ENCODE measurements around the gene UGT8.
"Not testable (repeated sequence)": the region's sequence is repeated elsewhere in the genome, so short reads cannot be mapped to it uniquely, and the experiment has no call there.

The UGT8 gene

DNA sequence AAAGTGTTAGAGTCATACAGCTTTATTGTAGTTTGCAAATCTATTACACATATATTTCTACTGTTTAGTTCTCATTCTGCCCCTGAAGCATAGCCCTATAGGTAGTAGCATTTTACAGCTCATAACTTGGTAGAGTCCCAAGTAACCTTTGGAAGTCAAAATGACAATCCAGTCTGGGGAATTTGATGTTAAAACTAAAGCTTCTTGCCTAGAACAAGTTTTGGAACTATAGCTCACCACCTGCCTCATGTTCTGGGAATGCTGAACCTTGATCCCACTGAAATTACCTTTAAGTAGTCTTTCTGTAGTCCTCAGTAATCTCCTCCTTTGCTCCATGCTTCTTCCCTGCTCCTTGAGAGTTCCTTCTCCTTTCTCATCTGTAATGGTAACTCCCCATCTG, 8.4 kb downstream of the UGT8 start:
- no peak overlapping the region for H3K27ac ChIP-seq (ENCODE audit: low read depth, low read length)
- H3K4me3 ChIP-seq (ENCODE audit: low read depth, low read length): no peak overlapping the region
- no peaks in the 10 kb centered on the region for H3K27me3 ChIP-seq (ENCODE audit: control insufficient read depth, insufficient read depth, low read length)
- no peaks in the 10 kb centered on the region for H3K36me3 ChIP-seq (ENCODE audit: control insufficient read depth, insufficient read depth, low read length)
- peaks cover 7% of the 10 kb centered on the region; the same call in 1 of the 2 replicates for H3K4me1 ChIP-seq (ENCODE audit: control insufficient read depth, insufficient read depth, low read length)
- no peak overlapping the region for H3K9ac ChIP-seq (ENCODE audit: low read length)
- no peaks in the 10 kb centered on the region for H3K9me3 ChIP-seq (ENCODE audit: control insufficient read depth, insufficient read depth, low read depth, low read length)

DNA sequence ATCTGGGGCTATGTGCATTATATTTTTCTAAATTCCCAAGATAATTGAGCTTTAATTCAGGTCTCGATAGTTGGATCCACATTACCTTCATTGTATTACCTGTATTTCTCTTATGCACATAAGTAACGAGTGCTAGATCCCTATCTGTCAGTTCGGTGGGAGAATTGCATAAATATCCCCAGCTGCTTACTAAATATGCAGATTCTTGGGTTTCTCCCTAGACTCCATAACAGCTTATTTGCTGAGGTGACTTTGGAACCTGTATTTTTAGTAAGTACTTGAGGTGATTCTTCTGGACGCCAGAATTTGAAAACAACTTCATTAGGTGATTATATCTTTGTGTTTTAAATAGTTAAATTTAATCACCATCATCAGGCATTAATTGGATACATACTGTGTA, 15.0 kb downstream of the UGT8 start:
- no peak overlapping the region for H3K27ac ChIP-seq (ENCODE audit: low read depth, low read length)
- no peaks in the 10 kb centered on the region for H3K27me3 ChIP-seq (ENCODE audit: control insufficient read depth, insufficient read depth, low read length)
- no peaks in the 10 kb centered on the region for H3K36me3 ChIP-seq (ENCODE audit: control insufficient read depth, insufficient read depth, low read length)
- peaks cover 9% of the 10 kb centered on the region; the same call in 1 of the 2 replicates for H3K4me1 ChIP-seq (ENCODE audit: control insufficient read depth, insufficient read depth, low read length)
- peaks cover 9% of the 10 kb centered on the region; the same call in 1 of the 2 replicates for H3K9me3 ChIP-seq (ENCODE audit: control insufficient read depth, insufficient read depth, low read depth, low read length)
- H3K9ac ChIP-seq (ENCODE audit: low read length): no peak overlapping the region
- H3K4me3 ChIP-seq (ENCODE audit: low read depth, low read length): no peak overlapping the region

DNA sequence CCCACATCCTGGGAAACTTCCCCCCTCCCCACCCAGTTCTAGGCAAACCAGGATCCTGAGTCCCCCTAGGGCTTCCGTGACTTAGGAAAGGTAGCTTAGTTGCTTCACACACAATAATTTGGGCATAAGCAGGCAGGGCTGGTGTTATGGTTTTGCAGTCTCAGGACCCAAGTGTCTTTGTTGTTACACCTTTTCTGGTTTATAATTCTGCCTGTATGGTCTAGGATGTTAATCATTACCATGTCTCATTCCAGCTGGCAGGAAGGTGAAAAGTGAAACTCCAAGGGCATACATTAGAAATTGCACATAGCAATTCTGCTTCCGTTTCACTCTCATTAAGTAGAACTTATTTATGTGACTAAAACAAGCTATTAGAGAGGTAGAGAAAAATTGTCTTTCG, 16.8 kb downstream of the UGT8 start:
- Histone ChIP-seq H3K9ac (ENCODE audit: low read length) (no peak overlapping the region), H3K4me3 (ENCODE audit: low read depth, low read length) (no peak overlapping the region), H3K27ac (ENCODE audit: low read depth, low read length) (no peak overlapping the region), H3K4me1 (ENCODE audit: control insufficient read depth, insufficient read depth, low read length) (peaks cover 9% of the 10 kb centered on the region; the same call in 1 of the 2 replicates), H3K36me3 (ENCODE audit: control insufficient read depth, insufficient read depth, low read length) (no peaks in the 10 kb centered on the region), H3K27me3 (ENCODE audit: control insufficient read depth, insufficient read depth, low read length) (no peaks in the 10 kb centered on the region), H3K9me3 (ENCODE audit: control insufficient read depth, insufficient read depth, low read depth, low read length) (peaks cover 9% of the 10 kb centered on the region; the same call in 1 of the 2 replicates)

DNA sequence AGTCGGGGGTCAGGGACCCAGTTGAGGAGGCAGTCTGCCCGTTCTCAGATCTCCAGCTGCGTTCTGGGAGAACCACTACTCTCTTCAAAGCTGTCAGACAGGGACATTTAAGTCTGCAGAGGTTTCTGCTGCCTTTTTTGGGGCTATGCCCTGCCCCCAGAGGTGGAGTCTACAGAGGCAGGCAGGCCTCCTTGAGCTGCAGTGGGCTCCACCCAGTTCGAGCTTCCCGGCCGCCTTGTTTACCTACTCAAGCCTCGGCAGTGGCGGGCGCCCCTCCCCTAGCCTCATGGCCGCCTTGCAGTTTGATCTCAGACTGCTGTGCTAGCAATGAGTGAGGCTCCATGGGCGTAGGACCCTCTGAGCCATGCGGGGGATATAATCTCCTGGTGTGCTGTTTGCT, 17.4 kb downstream of the UGT8 start:
- not testable (repeated sequence) for H3K36me3 ChIP-seq (ENCODE audit: control insufficient read depth, insufficient read depth, low read length); H3K9ac ChIP-seq (ENCODE audit: low read length); H3K9me3 ChIP-seq (ENCODE audit: control insufficient read depth, insufficient read depth, low read depth, low read length); H3K4me3 ChIP-seq (ENCODE audit: low read depth, low read length); H3K27ac ChIP-seq (ENCODE audit: low read depth, low read length); H3K27me3 ChIP-seq (ENCODE audit: control insufficient read depth, insufficient read depth, low read length); H3K4me1 ChIP-seq (ENCODE audit: control insufficient read depth, insufficient read depth, low read length)

DNA sequence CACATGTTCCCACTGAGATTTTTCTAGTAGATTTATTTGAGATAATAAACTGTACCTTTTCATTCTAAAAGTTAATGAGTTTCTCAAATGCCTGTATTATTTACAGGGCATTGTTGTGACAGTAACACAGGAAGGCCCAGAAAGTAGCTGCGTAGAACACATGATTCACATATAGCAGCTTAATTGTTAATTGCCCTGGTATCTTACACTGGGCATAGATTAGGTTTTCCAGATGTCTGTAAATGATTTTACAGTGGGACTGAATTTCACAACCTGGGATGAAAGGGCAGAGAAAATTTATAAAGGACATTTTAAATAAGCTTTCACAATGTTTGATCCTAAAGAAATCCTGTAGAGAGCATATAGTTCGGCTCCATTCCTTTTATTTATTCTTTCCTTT, 27.6 kb downstream of the UGT8 start:
- H3K9ac ChIP-seq (ENCODE audit: low read length): no peak overlapping the region
- H3K36me3 ChIP-seq (ENCODE audit: control insufficient read depth, insufficient read depth, low read length): peaks cover 8% of the 10 kb centered on the region
- H3K9me3 ChIP-seq (ENCODE audit: control insufficient read depth, insufficient read depth, low read depth, low read length): no peaks in the 10 kb centered on the region

DNA sequence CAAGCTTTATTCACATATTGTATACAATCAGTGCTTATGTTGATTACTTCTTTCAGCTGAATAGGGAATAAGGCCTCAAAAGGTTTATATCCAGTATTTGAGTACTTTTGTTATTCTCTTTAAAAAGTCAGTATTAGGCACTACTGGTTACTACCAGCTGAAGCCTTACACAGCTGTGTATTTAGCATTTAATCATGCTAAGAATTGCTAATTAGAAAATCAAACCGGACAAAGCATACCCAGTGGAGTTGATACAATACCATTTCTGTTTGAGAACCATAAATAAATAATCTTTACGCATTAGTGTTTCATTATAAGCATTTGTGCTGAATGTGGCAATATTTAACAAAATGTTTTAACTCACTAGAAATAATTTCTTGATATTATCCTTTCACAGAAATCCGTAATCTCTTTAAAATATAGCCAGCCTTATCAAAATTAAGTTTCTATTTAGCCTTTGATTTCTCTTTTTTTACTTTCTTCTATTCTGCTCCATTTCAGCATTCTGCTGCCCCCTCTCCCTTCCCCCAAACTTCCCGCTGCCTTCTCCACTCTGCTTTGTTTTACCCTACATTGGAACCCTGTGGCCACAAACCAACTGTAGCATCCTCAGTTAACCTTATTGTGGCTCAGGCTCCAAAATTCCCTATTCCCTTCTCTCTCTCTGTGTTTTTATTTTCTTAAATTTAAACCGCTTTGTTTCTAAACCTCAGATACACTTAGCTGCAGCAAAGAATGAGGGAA, 37.8 kb downstream of the UGT8 start:
- Histone ChIP-seq H3K36me3 (ENCODE audit: control insufficient read depth, insufficient read depth, low read length) (no peaks in the 10 kb centered on the region; the same call in 1 of the 2 replicates), H3K4me1 (ENCODE audit: control insufficient read depth, insufficient read depth, low read length) (no peaks in the 10 kb centered on the region), H3K4me3 (ENCODE audit: low read depth, low read length) (no peak overlapping the region)

More for the DNA sequence above, 27.6 kb downstream of the UGT8 start:
- Histone ChIP-seq H3K4me1 (ENCODE audit: control insufficient read depth, insufficient read depth, low read length) (no peaks in the 10 kb centered on the region), H3K27me3 (ENCODE audit: control insufficient read depth, insufficient read depth, low read length) (no peaks in the 10 kb centered on the region), H3K27ac (ENCODE audit: low read depth, low read length) (no peak overlapping the region), H3K4me3 (ENCODE audit: low read depth, low read length) (no peak overlapping the region)

DNA sequence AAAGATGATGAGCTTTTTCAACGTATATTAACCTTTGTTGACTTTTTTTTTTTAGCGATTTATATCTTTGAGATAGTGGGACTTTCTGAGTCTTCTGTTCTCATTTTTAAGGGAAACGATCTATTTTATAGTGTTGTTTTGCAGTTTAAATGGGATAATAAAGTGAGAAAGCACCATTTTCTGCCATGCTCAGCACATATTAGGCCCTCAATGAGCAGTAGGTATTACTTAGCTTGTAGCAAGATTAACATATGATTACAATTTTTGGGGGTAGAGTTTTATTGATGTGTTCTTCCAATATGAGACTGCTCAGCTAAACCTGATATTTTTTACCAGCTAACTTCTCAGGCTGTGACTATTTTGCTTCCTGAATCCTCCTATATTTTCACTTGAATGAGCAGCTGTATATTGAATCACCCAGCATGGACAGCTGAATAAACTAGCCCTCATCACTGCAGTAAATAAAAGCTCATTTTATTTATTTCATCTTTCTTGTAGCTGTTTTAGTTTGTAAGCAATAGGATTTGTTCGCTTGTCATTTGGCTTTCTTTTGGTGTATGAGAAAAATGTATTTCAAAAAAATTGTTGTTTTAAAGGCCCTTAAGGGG, 43.7 kb downstream of the UGT8 start:
- Histone ChIP-seq H3K36me3 (ENCODE audit: control insufficient read depth, insufficient read depth, low read length) (no peaks in the 10 kb centered on the region; the same call in 1 of the 2 replicates), H3K4me3 (ENCODE audit: low read depth, low read length) (no peak overlapping the region), H3K27me3 (ENCODE audit: control insufficient read depth, insufficient read depth, low read length) (no peaks in the 10 kb centered on the region), H3K9me3 (ENCODE audit: control insufficient read depth, insufficient read depth, low read depth, low read length) (peaks cover 2% of the 10 kb centered on the region; the same call in 1 of the 2 replicates), H3K4me1 (ENCODE audit: control insufficient read depth, insufficient read depth, low read length) (no peaks in the 10 kb centered on the region), H3K27ac (ENCODE audit: low read depth, low read length) (no peak overlapping the region; the same call in 1 of the 2 replicates), H3K9ac (ENCODE audit: low read length) (no peak overlapping the region)

More for the DNA sequence above, 37.8 kb downstream of the UGT8 start:
- Histone ChIP-seq H3K9me3 (ENCODE audit: control insufficient read depth, insufficient read depth, low read depth, low read length) (peaks cover 2% of the 10 kb centered on the region; the same call in 1 of the 2 replicates), H3K9ac (ENCODE audit: low read length) (no peak overlapping the region), H3K27ac (ENCODE audit: low read depth, low read length) (no peak overlapping the region), H3K27me3 (ENCODE audit: control insufficient read depth, insufficient read depth, low read length) (no peaks in the 10 kb centered on the region)

DNA sequence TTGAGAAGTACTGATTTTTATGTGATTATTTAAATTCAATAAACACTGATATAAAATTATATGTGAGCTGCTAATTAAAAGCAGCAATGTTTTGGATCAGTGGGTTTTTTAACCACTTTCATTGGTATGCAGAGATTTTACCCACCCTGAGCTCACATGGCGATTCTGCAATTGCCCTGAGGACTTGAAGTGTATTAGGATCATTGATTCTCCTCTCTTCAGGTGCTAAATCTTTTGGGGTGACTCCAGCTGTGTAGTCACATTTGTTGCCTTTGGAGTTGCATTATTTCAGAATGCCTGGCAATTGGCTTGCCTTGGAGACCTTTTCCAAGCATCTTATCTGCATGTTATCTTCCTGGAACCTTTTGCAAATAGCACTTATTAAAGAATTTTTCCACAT, 51.3 kb downstream of the UGT8 start:
- Histone ChIP-seq H3K9me3 (ENCODE audit: control insufficient read depth, insufficient read depth, low read depth, low read length) (no peaks in the 10 kb centered on the region), H3K4me1 (ENCODE audit: control insufficient read depth, insufficient read depth, low read length) (peaks cover 19% of the 10 kb centered on the region), H3K27ac (ENCODE audit: low read depth, low read length) (no peak overlapping the region), H3K36me3 (ENCODE audit: control insufficient read depth, insufficient read depth, low read length) (no peaks in the 10 kb centered on the region), H3K4me3 (ENCODE audit: low read depth, low read length) (no peak overlapping the region), H3K27me3 (ENCODE audit: control insufficient read depth, insufficient read depth, low read length) (no peaks in the 10 kb centered on the region), H3K9ac (ENCODE audit: low read length) (no peak overlapping the region)

DNA sequence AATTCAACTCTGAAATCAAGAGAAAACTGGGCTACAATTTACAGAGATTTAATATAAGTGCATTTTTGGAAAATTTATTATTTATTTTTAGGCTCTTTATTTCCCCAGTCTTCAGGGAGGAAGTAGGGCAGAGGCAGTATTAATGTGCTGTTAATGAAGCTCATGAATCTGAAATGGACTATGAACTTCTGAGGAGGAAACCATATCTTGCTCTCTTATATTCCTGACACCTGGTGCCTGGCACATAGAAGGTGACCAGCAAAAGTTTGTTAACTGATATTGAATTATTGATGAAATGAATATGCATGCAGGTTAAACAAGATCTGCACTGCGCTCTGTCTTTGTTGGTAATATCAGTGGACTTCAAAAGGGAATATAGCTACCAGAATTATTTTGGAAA, 55.1 kb downstream of the UGT8 start:
- Histone ChIP-seq H3K27ac (ENCODE audit: low read depth, low read length) (no peak overlapping the region), H3K4me1 (ENCODE audit: control insufficient read depth, insufficient read depth, low read length) (peaks cover 28% of the 10 kb centered on the region), H3K9me3 (ENCODE audit: control insufficient read depth, insufficient read depth, low read depth, low read length) (no peaks in the 10 kb centered on the region), H3K4me3 (ENCODE audit: low read depth, low read length) (no peak overlapping the region), H3K27me3 (ENCODE audit: control insufficient read depth, insufficient read depth, low read length) (no peaks in the 10 kb centered on the region), H3K36me3 (ENCODE audit: control insufficient read depth, insufficient read depth, low read length) (no peaks in the 10 kb centered on the region), H3K9ac (ENCODE audit: low read length) (no peak overlapping the region)

DNA sequence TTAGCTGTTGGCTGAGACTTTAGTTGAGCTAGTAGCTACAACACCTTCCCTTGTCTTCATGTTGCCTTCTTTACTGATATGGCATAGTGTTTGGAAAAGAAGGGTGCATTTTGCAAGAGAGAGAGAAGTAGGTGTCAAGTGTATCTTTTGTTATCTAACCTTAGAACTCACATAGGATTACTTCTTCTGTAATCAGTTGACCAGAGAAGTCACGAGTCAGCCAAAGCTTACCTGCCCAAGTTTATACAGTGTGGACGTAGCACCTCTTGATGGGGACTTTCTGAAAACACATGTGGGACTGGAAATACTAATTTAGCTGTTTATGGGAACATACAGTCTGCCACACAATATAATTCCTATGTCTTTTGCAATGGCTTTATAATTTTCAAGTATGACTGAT, 56.0 kb downstream of the UGT8 start:
- H3K9me3 ChIP-seq (ENCODE audit: control insufficient read depth, insufficient read depth, low read depth, low read length): no peaks in the 10 kb centered on the region
- peaks cover 24% of the 10 kb centered on the region; the same call in 1 of the 2 replicates for H3K4me1 ChIP-seq (ENCODE audit: control insufficient read depth, insufficient read depth, low read length)
- H3K36me3 ChIP-seq (ENCODE audit: control insufficient read depth, insufficient read depth, low read length): no peaks in the 10 kb centered on the region
- H3K9ac ChIP-seq (ENCODE audit: low read length): no peak overlapping the region
- no peak overlapping the region for H3K4me3 ChIP-seq (ENCODE audit: low read depth, low read length)
- no peak overlapping the region for H3K27ac ChIP-seq (ENCODE audit: low read depth, low read length)
- no peaks in the 10 kb centered on the region for H3K27me3 ChIP-seq (ENCODE audit: control insufficient read depth, insufficient read depth, low read length)

DNA sequence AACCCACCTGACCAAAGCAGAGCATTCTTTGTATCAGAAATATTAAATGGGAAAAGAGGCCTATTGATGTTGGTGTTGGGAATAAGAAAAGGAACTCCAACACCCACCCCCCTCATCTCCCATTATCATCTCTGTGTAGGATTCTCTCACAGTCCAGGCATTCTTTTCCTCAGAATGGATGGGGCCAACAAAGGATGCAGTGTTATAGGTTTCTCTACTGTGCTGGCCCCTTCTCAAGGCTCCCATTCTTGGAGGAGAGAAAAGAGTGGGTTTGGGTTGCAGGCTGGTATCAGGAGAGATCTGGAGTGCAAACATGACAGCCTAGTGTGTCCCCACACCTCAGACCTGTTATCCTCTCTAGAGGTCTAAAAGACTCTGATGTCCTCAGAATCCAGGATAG, 59.6 kb downstream of the UGT8 start:
- H3K27me3 ChIP-seq (ENCODE audit: control insufficient read depth, insufficient read depth, low read length): no peaks in the 10 kb centered on the region
- H3K9me3 ChIP-seq (ENCODE audit: control insufficient read depth, insufficient read depth, low read depth, low read length): no peaks in the 10 kb centered on the region
- H3K36me3 ChIP-seq (ENCODE audit: control insufficient read depth, insufficient read depth, low read length): 0 out of 2 replicates have a peak, but pooled peaks cover 2% of the 10 kb centered on the region
- peaks cover 9% of the 10 kb centered on the region; the same call in 1 of the 2 replicates for H3K4me1 ChIP-seq (ENCODE audit: control insufficient read depth, insufficient read depth, low read length)
- H3K4me3 ChIP-seq (ENCODE audit: low read depth, low read length): no peak overlapping the region
- no peak overlapping the region for H3K27ac ChIP-seq (ENCODE audit: low read depth, low read length)
- no peak overlapping the region for H3K9ac ChIP-seq (ENCODE audit: low read length)
